Measurements from ENCODE around the gene VSNL1.
A peak's percentile ranks its signal among the peaks of the same experiment; 100 is the strongest.

VSNL1 gene

GRCh38 chr2:17521621-17522020 lies 18.9 kb upstream of the VSNL1 start:
- no peaks in the 10 kb centered on the region for H3K9me3 ChIP-seq (ENCODE audit: control insufficient read depth in 2 of 2, low read length in 2 of 2)
- H3K4me3 ChIP-seq (ENCODE audit: low read length in 2 of 2) = no peak overlapping the region
- no peaks in the 10 kb centered on the region for H3K27me3 ChIP-seq (ENCODE audit: control insufficient read depth in 2 of 2, insufficient read depth in 2 of 2, low read length in 2 of 2)
- H3K9ac ChIP-seq (ENCODE audit: low read depth in 1 of 2, low read length in 2 of 2) = no peak overlapping the region
- no peak overlapping the region for H3K27ac ChIP-seq (ENCODE audit: low read depth in 2 of 2, low read length in 2 of 2)
- H3K36me3 ChIP-seq (ENCODE audit: control insufficient read depth in 2 of 2, insufficient read depth in 2 of 2, low read length in 2 of 2) = no peaks in the 10 kb centered on the region
- peaks cover 0 to 5% of the 10 kb centered on the region in 2 donors for H3K4me1 ChIP-seq (ENCODE audit: control insufficient read depth in 2 of 2, insufficient read depth in 2 of 2, low read length in 2 of 2)

DNA sequence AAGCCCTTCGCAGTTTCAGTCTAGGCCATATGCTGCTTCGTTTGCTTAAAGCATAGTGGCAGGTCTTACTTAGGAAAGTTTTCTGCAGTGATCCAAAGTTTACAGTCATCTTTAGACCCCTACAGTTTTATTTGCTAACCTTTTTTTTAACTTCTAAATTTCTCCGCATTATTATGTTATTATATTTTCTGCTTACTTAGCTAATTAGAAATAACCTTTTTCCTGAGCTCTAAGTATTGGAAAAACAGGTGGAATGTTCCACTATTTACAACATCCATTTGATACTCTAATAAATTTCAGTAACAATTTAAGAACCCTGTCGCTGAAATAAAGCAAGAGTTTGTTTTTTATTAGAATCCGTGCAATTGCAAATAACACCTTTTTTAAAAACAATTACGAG lies 18.2 kb upstream of the VSNL1 start:
- no peak overlapping the region for H3K4me3 ChIP-seq (ENCODE audit: low read length in 2 of 2)
- H3K27me3 ChIP-seq (ENCODE audit: control insufficient read depth in 2 of 2, insufficient read depth in 2 of 2, low read length in 2 of 2) = no peaks in the 10 kb centered on the region
- no peaks in the 10 kb centered on the region for H3K9me3 ChIP-seq (ENCODE audit: control insufficient read depth in 2 of 2, low read length in 2 of 2)
- peaks cover 0 to 5% of the 10 kb centered on the region in 2 donors for H3K4me1 ChIP-seq (ENCODE audit: control insufficient read depth in 2 of 2, insufficient read depth in 2 of 2, low read length in 2 of 2)
- no peaks in the 10 kb centered on the region for H3K36me3 ChIP-seq (ENCODE audit: control insufficient read depth in 2 of 2, insufficient read depth in 2 of 2, low read length in 2 of 2)
- H3K27ac ChIP-seq (ENCODE audit: low read depth in 2 of 2, low read length in 2 of 2) = no peak overlapping the region
- no peak overlapping the region for H3K9ac ChIP-seq (ENCODE audit: low read depth in 1 of 2, low read length in 2 of 2)

GRCh38 chr2:17529771-17530170 lies 10.7 kb upstream of the VSNL1 start:
- Histone ChIP-seq H3K4me1 (ENCODE audit: control insufficient read depth in 2 of 2, insufficient read depth in 2 of 2, low read length in 2 of 2) (no peaks in the 10 kb centered on the region), H3K36me3 (ENCODE audit: control insufficient read depth in 2 of 2, insufficient read depth in 2 of 2, low read length in 2 of 2) (no peaks in the 10 kb centered on the region), H3K9me3 (ENCODE audit: control insufficient read depth in 2 of 2, low read length in 2 of 2) (no peaks in the 10 kb centered on the region), H3K27me3 (ENCODE audit: control insufficient read depth in 2 of 2, insufficient read depth in 2 of 2, low read length in 2 of 2) (no peaks in the 10 kb centered on the region), H3K4me3 (ENCODE audit: low read length in 2 of 2) (no peak overlapping the region), H3K27ac (ENCODE audit: low read depth in 2 of 2, low read length in 2 of 2) (no peak overlapping the region), H3K9ac (ENCODE audit: low read depth in 1 of 2, low read length in 2 of 2) (no peak overlapping the region)

DNA sequence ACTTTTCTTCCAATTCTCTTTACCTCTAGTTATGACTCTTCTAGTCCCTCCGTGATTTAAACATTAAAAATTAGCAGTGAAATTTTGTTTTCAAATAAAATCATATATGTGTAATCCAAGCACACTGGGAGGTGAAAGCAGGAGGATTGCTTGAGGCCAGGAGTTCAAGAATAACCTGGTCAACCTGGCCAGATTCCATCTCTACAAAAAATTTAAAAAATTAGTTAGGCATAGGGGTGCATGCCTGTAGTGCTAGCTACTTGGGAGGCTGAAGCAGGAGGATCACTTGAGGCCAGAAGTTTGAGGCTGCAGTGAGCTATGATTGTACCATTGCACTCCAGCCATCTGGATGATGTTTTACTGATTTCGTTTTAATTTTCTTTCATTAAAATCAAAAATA lies 7.0 kb upstream of the VSNL1 start:
- Histone ChIP-seq H3K9ac (ENCODE audit: low read depth in 1 of 2, low read length in 2 of 2) (no peak overlapping the region), H3K27me3 (ENCODE audit: control insufficient read depth in 2 of 2, insufficient read depth in 2 of 2, low read length in 2 of 2) (no peaks in the 10 kb centered on the region), H3K9me3 (ENCODE audit: control insufficient read depth in 2 of 2, low read length in 2 of 2) (no peaks in the 10 kb centered on the region), H3K4me3 (ENCODE audit: low read length in 2 of 2) (no peak overlapping the region), H3K36me3 (ENCODE audit: control insufficient read depth in 2 of 2, insufficient read depth in 2 of 2, low read length in 2 of 2) (no peaks in the 10 kb centered on the region), H3K4me1 (ENCODE audit: control insufficient read depth in 2 of 2, insufficient read depth in 2 of 2, low read length in 2 of 2) (no peaks in the 10 kb centered on the region), H3K27ac (ENCODE audit: low read depth in 2 of 2, low read length in 2 of 2) (no peak overlapping the region)

- Histone ChIP-seq H3K4me3 (ENCODE audit: low read length in 2 of 2) (no peak overlapping the region), H3K36me3 (ENCODE audit: control insufficient read depth in 2 of 2, insufficient read depth in 2 of 2, low read length in 2 of 2) (no peaks in the 10 kb centered on the region), H3K27ac (ENCODE audit: low read depth in 2 of 2, low read length in 2 of 2) (no peak overlapping the region), H3K4me1 (ENCODE audit: control insufficient read depth in 2 of 2, insufficient read depth in 2 of 2, low read length in 2 of 2) (no peaks in the 10 kb centered on the region), H3K9me3 (ENCODE audit: control insufficient read depth in 2 of 2, low read length in 2 of 2) (no peaks in the 10 kb centered on the region), H3K9ac (ENCODE audit: low read depth in 1 of 2, low read length in 2 of 2) (no peak overlapping the region), H3K27me3 (ENCODE audit: control insufficient read depth in 2 of 2, insufficient read depth in 2 of 2, low read length in 2 of 2) (no peaks in the 10 kb centered on the region)
These were observed 4.1 kb upstream of the VSNL1 start for GRCh38 chr2:17536416-17536815.

DNA sequence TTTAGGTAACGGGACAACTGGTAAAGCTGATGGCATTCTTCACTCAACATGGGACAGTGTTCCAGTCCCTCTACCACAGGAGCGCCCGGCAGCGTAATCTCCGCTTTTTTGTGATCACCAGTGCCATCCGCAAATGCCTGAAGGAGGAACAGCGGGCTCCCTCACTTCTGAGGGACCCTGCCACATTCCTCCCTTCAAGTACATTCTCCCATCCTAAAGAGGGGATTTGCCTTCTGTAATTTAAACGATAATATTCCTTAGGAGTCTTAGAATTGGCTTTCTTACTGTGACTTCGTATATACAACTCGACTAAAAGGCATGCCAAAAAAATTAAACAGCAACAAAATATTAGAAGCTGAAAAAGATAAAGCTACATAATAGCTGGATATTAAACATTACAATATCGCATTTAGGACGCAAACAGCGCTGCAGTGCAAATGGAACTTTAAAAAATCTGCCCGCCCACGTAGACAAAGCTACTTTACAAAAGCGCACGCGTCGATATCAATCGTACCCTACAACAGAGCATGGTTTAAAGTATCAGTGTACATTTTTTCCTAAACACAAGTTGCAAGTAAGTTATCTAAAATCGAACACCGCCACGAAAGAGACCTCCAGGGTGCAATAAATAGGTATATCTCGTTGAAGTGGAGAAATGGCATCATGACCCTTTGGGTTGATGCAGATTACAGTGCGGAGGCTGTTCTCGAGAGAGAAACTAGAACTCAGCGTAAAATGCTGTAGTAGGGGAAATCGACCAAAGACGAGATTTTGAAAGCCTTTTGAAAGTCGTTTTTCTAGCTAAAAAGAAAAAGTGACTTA lies 2.3 kb upstream of the VSNL1 start:
- Histone ChIP-seq H3K27ac (ENCODE audit: low read depth in 2 of 2, low read length in 2 of 2) (peak overlapping the region; percentile 80 to 83), H3K9me3 (ENCODE audit: control insufficient read depth in 2 of 2, low read length in 2 of 2) (no peaks in the 10 kb centered on the region), H3K9ac (ENCODE audit: low read depth in 1 of 2, low read length in 2 of 2) (peak overlapping the region; percentile 69 to 71), H3K27me3 (ENCODE audit: control insufficient read depth in 2 of 2, insufficient read depth in 2 of 2, low read length in 2 of 2) (no peaks in the 10 kb centered on the region), H3K36me3 (ENCODE audit: control insufficient read depth in 2 of 2, insufficient read depth in 2 of 2, low read length in 2 of 2) (no peaks in the 10 kb centered on the region), H3K4me1 (ENCODE audit: control insufficient read depth in 2 of 2, insufficient read depth in 2 of 2, low read length in 2 of 2) (peaks cover 0 to 3% of the 10 kb centered on the region in 2 donors), H3K4me3 (ENCODE audit: low read length in 2 of 2) (peak overlapping the region; percentile 79 to 88)

DNA sequence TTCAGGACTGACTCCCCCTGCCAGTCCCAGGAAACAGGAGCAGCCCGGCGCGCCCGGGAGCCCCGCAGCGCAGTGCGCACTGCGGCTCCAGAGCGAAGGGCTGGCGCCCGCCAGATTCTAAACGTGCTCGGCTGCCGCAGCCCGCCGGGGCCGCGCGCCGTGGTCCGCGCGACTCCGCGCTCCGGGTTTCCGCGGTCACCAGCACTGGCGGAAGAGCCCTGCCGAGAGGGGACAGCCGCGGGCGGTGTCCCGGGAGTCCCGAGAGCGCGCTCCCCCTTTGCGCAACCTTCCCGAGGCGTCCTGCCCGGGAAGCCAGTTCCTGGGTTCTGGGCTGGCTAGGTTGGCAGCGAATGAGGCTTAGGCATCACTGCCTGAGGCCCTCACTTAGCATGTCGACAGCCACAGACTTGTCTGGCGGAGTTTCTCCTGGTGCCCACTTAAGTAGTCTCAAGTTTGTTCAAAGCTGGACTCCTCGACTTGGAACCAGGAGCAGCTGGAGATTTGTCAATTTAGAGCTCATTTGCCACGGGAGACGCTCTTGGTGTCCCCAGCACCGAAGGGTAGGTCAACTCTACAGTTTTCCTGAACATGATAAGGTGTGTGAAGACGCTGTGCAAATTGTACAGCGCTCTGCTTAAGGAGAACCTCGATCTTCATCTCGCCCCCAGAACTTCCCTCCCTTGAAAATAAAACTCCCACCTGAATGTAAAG lies 1.5 kb upstream of the VSNL1 start:
- peak overlapping the region; percentile 69 to 71 for H3K9ac ChIP-seq (ENCODE audit: low read depth in 1 of 2, low read length in 2 of 2)
- H3K4me3 ChIP-seq (ENCODE audit: low read length in 2 of 2) = peak overlapping the region; percentile 79 to 88
- H3K9me3 ChIP-seq (ENCODE audit: control insufficient read depth in 2 of 2, low read length in 2 of 2) = no peaks in the 10 kb centered on the region
- H3K27ac ChIP-seq (ENCODE audit: low read depth in 2 of 2, low read length in 2 of 2) = peak overlapping the region; percentile 80 to 83
- H3K36me3 ChIP-seq (ENCODE audit: control insufficient read depth in 2 of 2, insufficient read depth in 2 of 2, low read length in 2 of 2) = no peaks in the 10 kb centered on the region
- no peaks in the 10 kb centered on the region for H3K27me3 ChIP-seq (ENCODE audit: control insufficient read depth in 2 of 2, insufficient read depth in 2 of 2, low read length in 2 of 2)
- H3K4me1 ChIP-seq (ENCODE audit: control insufficient read depth in 2 of 2, insufficient read depth in 2 of 2, low read length in 2 of 2) = peaks cover 0 to 3% of the 10 kb centered on the region in 2 donors

- Histone ChIP-seq H3K9me3 (ENCODE audit: control insufficient read depth in 2 of 2, low read length in 2 of 2) (no peaks in the 10 kb centered on the region), H3K27ac (ENCODE audit: low read depth in 2 of 2, low read length in 2 of 2) (peak overlapping the region; percentile 80 to 83), H3K36me3 (ENCODE audit: control insufficient read depth in 2 of 2, insufficient read depth in 2 of 2, low read length in 2 of 2) (no peaks in the 10 kb centered on the region), H3K9ac (ENCODE audit: low read depth in 1 of 2, low read length in 2 of 2) (peak overlapping the region; percentile 64 to 69), H3K27me3 (ENCODE audit: control insufficient read depth in 2 of 2, insufficient read depth in 2 of 2, low read length in 2 of 2) (no peaks in the 10 kb centered on the region), H3K4me1 (ENCODE audit: control insufficient read depth in 2 of 2, insufficient read depth in 2 of 2, low read length in 2 of 2) (peaks cover 0 to 3% of the 10 kb centered on the region in 2 donors), H3K4me3 (ENCODE audit: low read length in 2 of 2) (peak overlapping the region; percentile 79 to 88)
These were observed 844 bp upstream of the VSNL1 start for GRCh38 chr2:17539611-17540092.

DNA sequence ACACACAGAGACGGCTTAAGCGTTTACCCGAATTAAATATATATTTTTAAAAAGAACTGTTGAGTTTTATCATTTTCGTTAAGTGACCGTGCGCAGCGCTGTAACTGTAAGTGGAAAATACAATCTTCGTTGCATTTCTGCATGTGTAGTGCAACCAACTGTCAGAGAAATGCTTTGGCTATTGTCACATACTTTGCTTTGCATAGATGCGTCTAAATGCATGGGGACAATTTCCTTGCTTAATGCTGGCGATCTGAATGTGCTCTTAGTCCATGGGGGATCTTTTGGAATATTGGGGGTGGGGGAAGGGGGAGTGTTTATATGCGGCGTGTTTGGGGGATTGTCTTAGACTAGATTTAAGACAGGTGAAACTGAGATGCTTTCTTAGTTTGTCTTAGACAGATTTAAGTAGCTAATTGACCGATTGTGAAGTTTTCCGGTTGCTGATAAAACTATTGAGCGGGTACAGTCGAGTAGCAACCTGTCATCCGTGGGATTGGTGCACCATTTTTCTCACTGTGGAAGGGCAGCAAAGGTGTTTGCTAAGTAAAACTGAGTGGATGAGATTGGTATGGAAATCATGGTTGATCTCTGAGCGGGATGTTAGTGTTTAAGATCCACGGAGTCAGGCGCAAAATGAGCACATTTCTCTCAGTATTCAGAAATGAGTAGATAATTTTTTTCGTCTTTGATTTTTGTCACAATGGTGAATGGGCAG lies 476 bp downstream of the VSNL1 start:
- Histone ChIP-seq H3K36me3 (ENCODE audit: control insufficient read depth in 2 of 2, insufficient read depth in 2 of 2, low read length in 2 of 2) (no peaks in the 10 kb centered on the region), H3K27ac (ENCODE audit: low read depth in 2 of 2, low read length in 2 of 2) (peak overlapping the region; percentile 51 to 83), H3K9ac (ENCODE audit: low read depth in 1 of 2, low read length in 2 of 2) (peak overlapping the region; percentile 47 to 69), H3K27me3 (ENCODE audit: control insufficient read depth in 2 of 2, insufficient read depth in 2 of 2, low read length in 2 of 2) (no peaks in the 10 kb centered on the region), H3K4me1 (ENCODE audit: control insufficient read depth in 2 of 2, insufficient read depth in 2 of 2, low read length in 2 of 2) (peaks cover 0 to 3% of the 10 kb centered on the region in 2 donors), H3K9me3 (ENCODE audit: control insufficient read depth in 2 of 2, low read length in 2 of 2) (no peaks in the 10 kb centered on the region), H3K4me3 (ENCODE audit: low read length in 2 of 2) (peak overlapping the region; percentile 79 to 88)
